Measurements from ENCODE around the gene FLNB. TPM values are rescaled to one million over a fixed set of nuclear protein-coding genes. Genes with fewer than 3 reads are reported as not detected.
A peak's percentile ranks its signal among the peaks of the same experiment; 100 is the strongest.

FLNB gene
- total and polyA plus RNA-seq, 2 of the 13 experiments (the other 11 are each of a cell fraction or from before 2014, with no cell fraction given), result 106 to 130 TPM

DNA sequence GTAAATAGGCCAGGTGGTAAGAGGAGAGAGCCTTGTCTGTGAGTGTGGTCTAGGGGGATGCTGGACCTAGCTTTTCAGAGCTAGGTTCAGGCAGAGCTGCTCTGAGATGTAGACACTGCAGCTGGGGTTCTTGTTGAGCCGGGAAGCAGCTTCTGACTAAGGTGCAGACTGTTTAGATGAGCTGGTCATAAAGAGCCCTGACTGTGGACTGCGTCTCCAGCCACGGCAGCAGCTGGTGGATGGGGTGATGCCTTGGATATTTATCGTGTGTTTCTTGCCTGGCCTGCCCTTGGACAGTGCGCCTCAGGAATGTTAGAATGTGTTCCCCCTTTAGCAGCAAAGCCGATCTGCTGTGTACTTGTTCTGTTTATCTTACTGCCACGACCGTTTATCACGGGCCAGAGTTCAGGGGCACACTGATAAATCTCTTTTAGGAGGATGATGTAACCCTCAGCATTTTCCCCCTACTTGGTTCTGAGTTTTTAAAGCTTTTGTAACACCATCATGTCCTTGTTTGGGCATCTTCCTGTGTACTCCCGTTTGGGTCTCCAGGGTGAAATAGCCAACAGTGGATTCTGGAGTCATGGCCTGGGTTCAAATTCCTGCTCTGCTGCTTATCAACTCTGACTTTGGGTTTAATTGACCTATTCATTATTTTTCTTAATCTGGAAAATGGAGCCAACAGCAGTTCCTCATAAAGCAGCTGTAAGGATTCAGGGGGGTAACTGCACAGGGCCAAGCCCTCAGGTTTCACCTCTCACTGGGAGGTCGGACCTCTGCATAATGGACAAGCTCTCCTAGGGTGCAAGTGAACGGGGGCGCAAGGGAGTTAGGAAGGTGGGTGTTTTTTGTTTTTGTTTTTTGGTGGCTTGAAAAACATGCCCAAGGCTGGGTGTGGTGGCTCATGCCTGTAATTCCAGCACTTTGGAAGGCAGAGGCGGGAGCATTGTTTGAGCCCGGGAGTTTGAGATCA, 51.4 kb downstream of the FLNB start (continued):
- TF ChIP-seq SRSF4 (IDR thresholded peaks at IDR 0.05; ENCODE audit: low read depth, low read length, poor library complexity, severe bottlenecking) (no peak), MXD4 (CRISPR knock-in tag; IDR thresholded peaks at IDR 0.05) (peak; percentile 84; the same call in 1 of the 2 replicates), ZNF530 (CRISPR knock-in tag; IDR thresholded peaks at IDR 0.05; ENCODE audit: low read depth) (no peak), SRSF1 (optimal IDR thresholded peaks at IDR 0.05; ENCODE audit: low read depth, low read length) (no peak), GPN1 (CRISPR knock-in tag; IDR thresholded peaks at IDR 0.05; ENCODE audit: borderline replicate concordance) (no peak), KLF15 (CRISPR knock-in tag; IDR thresholded peaks at IDR 0.05; ENCODE audit: borderline replicate concordance) (no peak; the same call in 1 of the 2 replicates), ZNF317 (CRISPR knock-in tag; IDR thresholded peaks at IDR 0.05) (no peak; the same call in 1 of the 2 replicates), ZNF136 (CRISPR knock-in tag; IDR thresholded peaks at IDR 0.05; ENCODE audit: low read depth) (0 out of 2 replicates have a peak, but pooled peaks have one; percentile 42), HOXD1 (CRISPR knock-in tag; IDR thresholded peaks at IDR 0.05) (peak; percentile 76), ZZZ3 (CRISPR knock-in tag; IDR thresholded peaks at IDR 0.05; ENCODE audit: borderline replicate concordance) (no peak), ZNF33A (CRISPR knock-in tag; IDR thresholded peaks at IDR 0.05; ENCODE audit: borderline replicate concordance) (peak; percentile 67; the same call in 1 of the 2 replicates), MAFG (CRISPR knock-in tag; IDR thresholded peaks at IDR 0.05) (no peak), ZNF766 (CRISPR knock-in tag; IDR thresholded peaks at IDR 0.05; ENCODE audit: borderline replicate concordance) (no peak), THAP11 (CRISPR knock-in tag; IDR thresholded peaks at IDR 0.05) (peak; percentile 78), AGO2 (optimal IDR thresholded peaks at IDR 0.05; ENCODE audit: low read depth, low read length) (no peak), MEIS2 (CRISPR knock-in tag; IDR thresholded peaks at IDR 0.05) (peak; percentile 96), SMYD3 (CRISPR knock-in tag; IDR thresholded peaks at IDR 0.05) (peak; percentile 82; the same call in 1 of the 2 replicates), ZNF468 (CRISPR knock-in tag; IDR thresholded peaks at IDR 0.05) (no peak), ZNF678 (CRISPR knock-in tag; IDR thresholded peaks at IDR 0.05) (no peak), ZNF10 (CRISPR knock-in tag; IDR thresholded peaks at IDR 0.05; ENCODE audit: borderline replicate concordance, low read depth) (no peak), TBX2 (CRISPR knock-in tag; IDR thresholded peaks at IDR 0.05; ENCODE audit: borderline replicate concordance) (peak; percentile 98), FOXP1 (IDR thresholded peaks at IDR 0.05) (peak; percentile 95), FOXP1 (CRISPR knock-in tag; IDR thresholded peaks at IDR 0.05) (peak; percentile 99), NCOR1 (IDR thresholded peaks at IDR 0.05; ENCODE audit: borderline replicate concordance, low read length) (peak; percentile 84; the same call in 1 of the 2 replicates), GATA4 (IDR thresholded peaks at IDR 0.05; ENCODE audit: borderline replicate concordance, low read depth) (peak; percentile 98), NFKB2 (CRISPR knock-in tag; IDR thresholded peaks at IDR 0.05; ENCODE audit: borderline replicate concordance) (no peak)
- TF ChIP-seq, protein P1, sequence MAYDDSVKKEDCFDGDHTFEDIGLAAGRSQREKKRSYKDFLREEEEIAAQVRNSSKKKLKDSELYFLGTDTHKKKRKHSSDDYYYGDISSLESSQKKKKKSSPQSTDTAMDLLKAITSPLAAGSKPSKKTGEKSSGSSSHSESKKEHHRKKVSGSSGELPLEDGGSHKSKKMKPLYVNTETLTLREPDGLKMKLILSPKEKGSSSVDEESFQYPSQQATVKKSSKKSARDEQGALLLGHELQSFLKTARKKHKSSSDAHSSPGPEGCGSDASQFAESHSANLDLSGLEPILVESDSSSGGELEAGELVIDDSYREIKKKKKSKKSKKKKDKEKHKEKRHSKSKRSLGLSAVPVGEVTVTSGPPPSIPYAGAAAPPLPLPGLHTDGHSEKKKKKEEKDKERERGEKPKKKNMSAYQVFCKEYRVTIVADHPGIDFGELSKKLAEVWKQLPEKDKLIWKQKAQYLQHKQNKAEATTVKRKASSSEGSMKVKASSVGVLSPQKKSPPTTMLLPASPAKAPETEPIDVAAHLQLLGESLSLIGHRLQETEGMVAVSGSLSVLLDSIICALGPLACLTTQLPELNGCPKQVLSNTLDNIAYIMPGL (CRISPR knock-in tag; IDR thresholded peaks at IDR 0.05; ENCODE audit: borderline replicate concordance in 1 of 2, low read depth in 1 of 2), result peak; percentile 18 to 61; a peak in 1 of 4 replicates
- TF ChIP-seq, protein P2, sequence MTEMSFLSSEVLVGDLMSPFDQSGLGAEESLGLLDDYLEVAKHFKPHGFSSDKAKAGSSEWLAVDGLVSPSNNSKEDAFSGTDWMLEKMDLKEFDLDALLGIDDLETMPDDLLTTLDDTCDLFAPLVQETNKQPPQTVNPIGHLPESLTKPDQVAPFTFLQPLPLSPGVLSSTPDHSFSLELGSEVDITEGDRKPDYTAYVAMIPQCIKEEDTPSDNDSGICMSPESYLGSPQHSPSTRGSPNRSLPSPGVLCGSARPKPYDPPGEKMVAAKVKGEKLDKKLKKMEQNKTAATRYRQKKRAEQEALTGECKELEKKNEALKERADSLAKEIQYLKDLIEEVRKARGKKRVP (CRISPR knock-in tag; IDR thresholded peaks at IDR 0.05), result peak; percentile 77 to 99
